ENCODE data around the gene POU6F2.

GRCh38 chr7:39259391-39260003 is 281.8 kb downstream of the POU6F2 start:
- TF ChIP-seq CTCF (IDR thresholded peaks at IDR 0.05) (no peak), POLR2A (IDR thresholded peaks at IDR 0.05) (no peak)
